Measurements from ENCODE around the gene TRIM43B. TPM values are rescaled to one million over a fixed set of nuclear protein-coding genes. Genes with fewer than 3 reads are reported as not detected.
"Not testable (repeated sequence)": the region's sequence is repeated elsewhere in the genome, so short reads cannot be mapped to it uniquely, and the experiment has no call there.

TRIM43B gene
- total RNA-seq, 1 donor from 2014 or later, result not detected

DNA sequence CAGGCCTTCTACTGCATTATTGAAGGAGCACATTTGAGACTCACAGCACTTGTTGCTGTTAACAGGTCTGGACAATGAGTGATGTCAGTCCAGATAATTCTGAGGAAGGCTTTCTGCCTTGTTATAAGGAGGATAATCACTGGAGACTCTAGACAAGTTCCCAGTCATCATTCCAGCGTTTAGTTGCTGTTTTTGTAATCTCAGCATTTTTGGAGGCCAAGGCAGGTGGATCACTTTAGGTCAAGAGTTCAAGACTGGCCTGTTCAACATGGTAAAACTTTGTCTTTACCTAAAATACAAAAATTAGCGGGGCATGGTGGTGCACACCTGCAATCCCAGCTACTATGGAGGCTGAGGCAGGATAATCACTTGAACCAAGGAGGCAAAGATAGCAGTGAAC, 39.6 kb upstream of the TRIM43B start:
- no peaks in the 10 kb centered on the region for H3K4me1 Mint-ChIP-seq (ENCODE audit: unreplicated experiment)
- H3K9me3 Mint-ChIP-seq, result no peaks in the 10 kb centered on the region
- H3K36me3 Mint-ChIP-seq, result no peaks in the 10 kb centered on the region
- H3K27ac Mint-ChIP-seq, result no peak overlapping the region
- DNase-seq (ENCODE audit: extremely low spot score, unreplicated experiment), result no peak
- TF ChIP-seq CTCF (conservative IDR thresholded peaks at IDR 0.05), result no peak
- no peaks in the 10 kb centered on the region for H3K27me3 Mint-ChIP-seq
- no peak overlapping the region for H3K4me3 Mint-ChIP-seq

- TF ChIP-seq CTCF (conservative IDR thresholded peaks at IDR 0.05), result no peak
- no peaks in the 10 kb centered on the region for H3K4me1 Mint-ChIP-seq (ENCODE audit: unreplicated experiment)
These were observed 30.2 kb upstream of the TRIM43B start for GRCh38 chr2:95514718-95515117.

GRCh38 chr2:95514226-95514625, 29.7 kb upstream of the TRIM43B start:
- not testable (repeated sequence) for H3K4me1 Mint-ChIP-seq (ENCODE audit: unreplicated experiment); H3K36me3 Mint-ChIP-seq; H3K9me3 Mint-ChIP-seq; DNase-seq (ENCODE audit: extremely low spot score, unreplicated experiment); H3K27me3 Mint-ChIP-seq; H3K4me3 Mint-ChIP-seq; H3K27ac Mint-ChIP-seq

More at GRCh38 chr2:95514718-95515117, 30.2 kb upstream of the TRIM43B start:
- H3K27me3 Mint-ChIP-seq, result peaks cover 4% of the 10 kb centered on the region
- no peak overlapping the region for H3K27ac Mint-ChIP-seq
- no peaks in the 10 kb centered on the region for H3K9me3 Mint-ChIP-seq
- no peaks in the 10 kb centered on the region for H3K36me3 Mint-ChIP-seq
- DNase-seq (ENCODE audit: extremely low spot score, unreplicated experiment), result no peak
- no peak overlapping the region for H3K4me3 Mint-ChIP-seq

GRCh38 chr2:95509408-95509807, 24.9 kb upstream of the TRIM43B start:
- TF ChIP-seq CTCF (conservative IDR thresholded peaks at IDR 0.05), result no peak
- Mint-ChIP-seq H3K4me1 (ENCODE audit: unreplicated experiment) (no peaks in the 10 kb centered on the region), H3K36me3 (no peaks in the 10 kb centered on the region), H3K4me3 (no peak overlapping the region), H3K9me3 (no peaks in the 10 kb centered on the region), H3K27me3 (no peaks in the 10 kb centered on the region), H3K27ac (no peak overlapping the region)
- DNase-seq (ENCODE audit: extremely low spot score, unreplicated experiment), result no peak

DNA sequence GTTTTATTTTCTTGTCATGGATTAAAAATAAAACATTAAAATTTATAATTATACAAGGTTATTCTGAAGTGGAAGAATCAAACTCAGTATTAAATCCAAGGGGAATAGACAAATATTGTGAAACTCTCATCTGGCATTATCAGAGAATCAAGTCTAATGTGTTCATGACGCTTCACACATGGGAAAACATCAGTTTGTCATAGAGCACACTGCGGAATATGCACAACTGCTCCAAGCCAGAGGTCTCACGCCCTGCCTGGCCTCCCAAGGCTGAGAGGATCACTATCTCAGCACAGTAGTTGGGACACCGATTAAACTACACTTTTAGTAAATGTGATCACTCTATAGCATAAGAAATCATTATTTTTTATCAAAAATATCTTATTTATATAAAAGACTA, 20.7 kb upstream of the TRIM43B start:
- no peaks in the 10 kb centered on the region for H3K36me3 Mint-ChIP-seq

DNA sequence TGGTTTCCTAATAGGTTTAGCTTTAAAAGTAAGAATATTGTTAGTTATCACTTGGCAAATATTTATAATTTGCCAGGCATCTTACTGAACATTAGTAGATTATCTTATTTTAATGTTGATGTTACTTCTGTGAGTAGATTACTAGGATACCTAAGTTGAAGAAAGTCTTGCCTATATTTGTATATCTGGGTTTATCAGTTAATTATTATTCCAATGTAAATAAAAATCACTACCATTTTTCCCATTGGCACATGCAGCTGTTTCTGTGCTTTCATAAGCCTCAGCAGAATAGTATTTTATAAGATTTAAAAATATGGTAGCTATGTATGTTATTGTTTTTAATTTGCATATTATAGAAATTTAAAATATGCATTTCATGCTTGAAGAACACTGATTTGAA, 16.3 kb upstream of the TRIM43B start:
- H3K9me3 Mint-ChIP-seq, result no peaks in the 10 kb centered on the region
- no peaks in the 10 kb centered on the region for H3K27me3 Mint-ChIP-seq
- DNase-seq (ENCODE audit: extremely low spot score, unreplicated experiment), result no peak
- H3K27ac Mint-ChIP-seq, result no peak overlapping the region
- H3K36me3 Mint-ChIP-seq, result no peaks in the 10 kb centered on the region
- H3K4me1 Mint-ChIP-seq (ENCODE audit: unreplicated experiment), result no peaks in the 10 kb centered on the region
- no peak for TF ChIP-seq CTCF (conservative IDR thresholded peaks at IDR 0.05)
- no peak overlapping the region for H3K4me3 Mint-ChIP-seq

More for the DNA sequence above, 20.7 kb upstream of the TRIM43B start:
- no peak for DNase-seq (ENCODE audit: extremely low spot score, unreplicated experiment)
- no peaks in the 10 kb centered on the region for H3K27me3 Mint-ChIP-seq
- no peak overlapping the region for H3K27ac Mint-ChIP-seq
- no peaks in the 10 kb centered on the region for H3K4me1 Mint-ChIP-seq (ENCODE audit: unreplicated experiment)
- H3K9me3 Mint-ChIP-seq, result no peaks in the 10 kb centered on the region
- no peak overlapping the region for H3K4me3 Mint-ChIP-seq
- no peak for TF ChIP-seq CTCF (conservative IDR thresholded peaks at IDR 0.05)

- not testable (repeated sequence) for H3K36me3 Mint-ChIP-seq; H3K9me3 Mint-ChIP-seq; H3K27me3 Mint-ChIP-seq; DNase-seq (ENCODE audit: extremely low spot score, unreplicated experiment); H3K4me1 Mint-ChIP-seq (ENCODE audit: unreplicated experiment)
- Mint-ChIP-seq H3K4me3 (peak overlapping the region; percentile 53), H3K27ac (peak overlapping the region; percentile 86)
These were observed 7.5 kb upstream of the TRIM43B start for GRCh38 chr2:95492076-95492475.

- not testable (repeated sequence) for H3K4me1 Mint-ChIP-seq (ENCODE audit: unreplicated experiment); H3K36me3 Mint-ChIP-seq; H3K4me3 Mint-ChIP-seq; DNase-seq (ENCODE audit: extremely low spot score, unreplicated experiment); H3K27ac Mint-ChIP-seq; H3K27me3 Mint-ChIP-seq; H3K9me3 Mint-ChIP-seq
These were observed 9.5 kb downstream of the TRIM43B start for GRCh38 chr2:95475025-95475424.

DNA sequence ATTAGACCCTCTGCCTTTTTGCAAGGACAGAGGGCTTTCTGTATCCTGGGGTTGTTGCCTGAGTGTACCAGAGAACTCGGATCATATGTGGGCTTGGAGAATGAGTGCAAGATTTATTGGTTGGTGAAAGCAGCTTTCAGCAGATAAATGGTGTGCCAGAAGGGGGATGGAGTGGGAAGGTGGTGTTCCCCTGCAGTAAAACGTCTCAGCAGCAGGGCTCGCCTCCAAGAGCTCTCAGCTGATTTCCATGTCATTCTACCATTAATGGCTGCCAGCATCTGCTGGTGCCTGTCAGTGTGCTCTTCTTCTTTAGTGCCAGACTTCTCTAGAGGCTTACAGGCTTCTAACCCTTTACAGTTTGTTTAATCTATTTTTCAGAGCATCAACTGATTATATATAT, 16.6 kb downstream of the TRIM43B start:
- DNase-seq (ENCODE audit: extremely low spot score, unreplicated experiment); H3K27me3 Mint-ChIP-seq; H3K4me3 Mint-ChIP-seq; H3K4me1 Mint-ChIP-seq (ENCODE audit: unreplicated experiment); H3K27ac Mint-ChIP-seq; H3K9me3 Mint-ChIP-seq; H3K36me3 Mint-ChIP-seq: not testable (repeated sequence)

DNA sequence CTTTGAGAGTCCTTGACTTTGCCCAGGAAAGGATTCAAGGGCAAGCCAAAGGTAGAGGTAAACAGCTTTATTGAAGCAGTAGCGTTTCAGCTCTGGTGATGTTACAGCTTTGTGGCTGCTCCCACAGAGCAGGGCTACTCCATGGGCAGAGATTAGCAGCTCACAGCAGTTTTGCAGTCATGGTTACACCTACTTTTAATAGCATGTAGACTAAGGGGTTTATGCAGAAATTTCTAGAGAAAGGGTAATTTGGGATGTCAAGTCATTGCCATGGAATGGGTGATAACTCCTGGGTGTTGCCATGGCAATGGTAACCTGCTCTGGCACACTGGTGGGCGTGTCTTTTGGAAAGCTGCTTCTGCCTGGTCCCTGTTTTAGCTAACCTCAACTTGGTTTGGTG, 18.0 kb downstream of the TRIM43B start:
- not testable (repeated sequence) for DNase-seq (ENCODE audit: extremely low spot score, unreplicated experiment); H3K27ac Mint-ChIP-seq; H3K27me3 Mint-ChIP-seq; H3K4me3 Mint-ChIP-seq; H3K36me3 Mint-ChIP-seq; H3K4me1 Mint-ChIP-seq (ENCODE audit: unreplicated experiment); H3K9me3 Mint-ChIP-seq

Data from type B pancreatic cell (in vitro differentiated cells).